HCT116 (cell line): Measurements from ENCODE around the gene NME2. TPM values are rescaled to one million over a fixed set of nuclear protein-coding genes. Genes with fewer than 3 reads are reported as not detected.

Experiments used
- ATAC-seq: fragments of 200-7000 bp; cut with Tn5 transposase; 2 replicates; pipeline ENCODE4 v1.9.1; 2020; ENCODE audit warnings: mild to moderate bottlenecking, moderate library complexity
- BruUV-seq: library from RNA; stranded (reverse); fragments of 400-500 nt; replicated peaks from 2 replicates; lab custom pipeline; 2021; lab: Mats Ljungman, UMichigan
- CTCF ChIA-PET: fragments of 300-600 bp; sonication (Branson Sonifier 250); formaldehyde crosslinking; loops from one replicate; lab custom pipeline; 2021; ENCODE audit warnings: antibody characterized with exemption; lab: Charles Lee
- POLR2A ChIA-PET: fragments of 300-600, 350-600 bp; sonication (Branson Sonifier 250); formaldehyde crosslinking; loops from one replicate; lab custom pipeline; 2021; ENCODE audit warnings: antibody characterized with exemption; lab: Charles Lee
- RAD21 ChIA-PET, 2 experiments: fragments of 300-600 bp; sonication (Branson Sonifier 250); formaldehyde crosslinking; loops; one replicate each; lab custom pipeline; 2023; ENCODE audit warnings: low total read pairs in 2 of 2; ENCODE audit not compliant: uncharacterized antibody in 2 of 2, unreplicated experiment in 2 of 2, low non-redundant PET in 1 of 2; lab: Charles Lee
- DNase-seq: peaks from one replicate; pipeline ENCODE4 v3.0.0-alpha.2; 2010; ENCODE audit warnings: low read depth, low spot score
- H2AFZ ChIP-seq: fragments of 200-600 bp; shearing (Covaris generic), sonication (generic); 2 replicates; pipeline ENCODE4 v1.6.1; 2017; ENCODE audit warnings: low read depth, mixed run types, mixed read lengths, antibody characterized with exemption, low read length; ENCODE audit not compliant: poor library complexity, severe bottlenecking
- H3K27ac ChIP-seq: 2 replicates; pipeline ENCODE4 v1.5.1; 2012; ENCODE audit warnings: low read depth, low read length
- H3K27me3 ChIP-seq: fragments of 200-600 bp; sonication (generic); 2 replicates; pipeline ENCODE4 v1.6.1; 2016; ENCODE audit warnings: mixed run types, low read length, mixed read lengths; ENCODE audit not compliant: insufficient read depth
- H3K36me3 ChIP-seq, 2 experiments: fragments of 200-500 bp in 1 of 2; fragments of 200-600 bp in 1 of 2; sonication (Bioruptor generic) in 1 of 2; sonication (generic) in 1 of 2; 2 replicates each; pipeline versions ENCODE4 v1.5.1 to v1.6.1; 2014 to 2016; ENCODE audit warnings: low read length in 2 of 2, inconsistent platforms in 1 of 2, mixed read lengths in 1 of 2, mixed run types in 1 of 2; ENCODE audit not compliant: insufficient read depth in 2 of 2, control insufficient read depth in 1 of 2
- H3K4me1 ChIP-seq, 2 experiments: fragments of 200-600 bp in 1 of 2; sonication (generic) in 1 of 2; 2 replicates each; pipeline versions ENCODE4 v1.5.1 to v1.6.1; 2012 to 2017; ENCODE audit warnings: low read length in 2 of 2, inconsistent platforms in 1 of 2, mild to moderate bottlenecking in 1 of 2, mixed read lengths in 1 of 2, mixed run types in 1 of 2, moderate library complexity in 1 of 2; ENCODE audit not compliant: insufficient read depth in 2 of 2, control insufficient read depth in 1 of 2
- H3K4me2 ChIP-seq: fragments of 200-600 bp; sonication (generic); 2 replicates; pipeline ENCODE4 v1.6.1; 2017; ENCODE audit warnings: mixed run types, low read length, mixed read lengths
- H3K4me3 ChIP-seq, 2 experiments: fragments of 200-600 bp in 1 of 2; sonication (generic) in 1 of 2; replicated peaks in 1 of 2; 2 replicates each; pipeline ENCODE4 v1.5.1; 2011 to 2016; ENCODE audit warnings: low read length in 2 of 2, control low read depth in 1 of 2, low read depth in 1 of 2, mild to moderate bottlenecking in 1 of 2, mixed read lengths in 1 of 2, mixed run types in 1 of 2
- H3K79me2 ChIP-seq: fragments of 200-600 bp; sonication (generic); 2 replicates; pipeline ENCODE4 v1.6.1; 2017; ENCODE audit warnings: mild to moderate bottlenecking, mixed run types, low read length, moderate library complexity, mixed read lengths; ENCODE audit not compliant: insufficient read depth
- H3K9ac ChIP-seq: fragments of 200-600 bp; sonication (generic); 2 replicates; pipeline ENCODE4 v1.6.1; 2016; ENCODE audit warnings: low read length, mixed read lengths
- H3K9me2 ChIP-seq: fragments of 200-600 bp; sonication (generic), shearing (Covaris generic); 2 replicates; pipeline ENCODE4 v1.6.1; 2017; ENCODE audit warnings: mixed run types, mild to moderate bottlenecking, moderate library complexity; ENCODE audit not compliant: insufficient read depth
- H3K9me3 ChIP-seq, 2 experiments: fragments of 200-500 bp in 1 of 2; fragments of 200-600 bp in 1 of 2; sonication (Bioruptor generic) in 1 of 2; sonication (generic) in 1 of 2; 2 replicates each; pipeline ENCODE4 v1.6.1; 2014 to 2017; ENCODE audit warnings: low read length in 2 of 2, mixed read lengths in 2 of 2, inconsistent platforms in 1 of 2, low read depth in 1 of 2, mild to moderate bottlenecking in 1 of 2, mixed run types in 1 of 2, moderate library complexity in 1 of 2; ENCODE audit not compliant: control insufficient read depth in 1 of 2, insufficient read depth in 1 of 2
- H4K20me1 ChIP-seq: fragments of 200-600 bp; sonication (generic), shearing (Covaris generic); 2 replicates; pipeline ENCODE4 v1.6.1; 2017; ENCODE audit warnings: mixed run types, mild to moderate bottlenecking, moderate library complexity; ENCODE audit not compliant: insufficient read depth
- CBX3 ChIP-seq: IDR thresholded peaks from 2 replicates; pipeline ENCODE4 v1.6.1; 2012; ENCODE audit warnings: low read depth
- ELF1 ChIP-seq: IDR thresholded peaks from 2 replicates; pipeline ENCODE4 v1.6.1; 2012; ENCODE audit warnings: low read depth, borderline replicate concordance
- POLR2A ChIP-seq: IDR thresholded peaks from 2 replicates; pipeline ENCODE4 v1.7.0; 2011; ENCODE audit warnings: borderline replicate concordance; ENCODE audit not compliant: insufficient read depth, insufficient read length; ENCODE audit errors: extremely low read depth
- SIN3A ChIP-seq: IDR thresholded peaks from 2 replicates; pipeline ENCODE4 v1.6.1; 2012; ENCODE audit warnings: low read depth
- SRF ChIP-seq: IDR thresholded peaks from 2 replicates; pipeline ENCODE4 v1.6.1; 2012; ENCODE audit warnings: low read depth
- TCF7L2 ChIP-seq: IDR thresholded peaks from 2 replicates; pipeline ENCODE4 v1.7.0; 2011; ENCODE audit warnings: borderline replicate concordance, inconsistent platforms; ENCODE audit not compliant: insufficient read depth, insufficient read length; ENCODE audit errors: extremely low read depth
- ZFX ChIP-seq: fragments of 450-650 bp; IDR thresholded peaks from 2 replicates; pipeline ENCODE4 v1.6.1; 2017
- intact Hi-C: fragments of 100-400 bp; cut with micrococcal nuclease; formaldehyde crosslinking; loops from 2 replicates; pipeline ENCODE4 v1.10.0; 2022
- total RNA-seq: library from RNA; stranded (reverse); gene quantifications from one replicate; pipeline ENCODE4 v1.2.1, GENCODE V29; 2021; ENCODE audit not compliant: unreplicated experiment
- TF ChIP-seq, protein P1 (sequence below): IDR thresholded peaks from 2 replicates; pipeline ENCODE4 v1.6.1; 2012
- TF ChIP-seq, protein P2 (sequence below): IDR thresholded peaks from 2 replicates; pipeline ENCODE4 v1.6.1; 2012; ENCODE audit warnings: low read depth
- TF ChIP-seq, protein P3 (sequence below): IDR thresholded peaks from 2 replicates; pipeline ENCODE4 v1.6.1; 2011; ENCODE audit warnings: mild to moderate bottlenecking, low read length, moderate library complexity; ENCODE audit not compliant: insufficient replicate concordance; ENCODE audit errors: extremely low read depth

Gene NME2
- total RNA-seq, 1 experiment from 2014 or later: 1,287 TPM

DNA sequence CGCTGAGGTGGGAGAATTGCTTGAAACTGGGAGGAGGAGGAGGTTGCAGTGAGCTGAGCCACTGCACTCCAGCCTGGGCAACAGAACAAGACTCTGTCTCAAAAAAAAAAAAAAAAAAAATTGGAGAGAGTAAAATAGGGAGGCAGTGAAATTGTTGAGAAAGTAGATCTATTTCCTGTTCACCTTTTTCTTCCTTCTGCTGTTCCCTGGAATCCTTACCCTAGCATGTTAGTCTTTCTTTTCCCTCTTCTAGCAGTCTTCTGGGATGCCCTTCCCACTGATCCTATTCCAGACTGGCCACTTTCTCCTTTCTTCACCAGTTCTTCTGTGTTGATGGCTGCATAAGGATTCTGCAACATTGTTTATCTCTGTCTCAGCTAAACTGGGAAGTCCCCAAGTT, 3.1 kb downstream of the NME2 start:
- ChIA-PET RAD21 (no interaction called here), POLR2A (interaction anchor here (0.6 kb wide), 1 partner anchor 17 kb away, joined by 3 read pairs; no protein-coding TSS in a partner anchor), CTCF (no interaction called here)
- Histone ChIP-seq H4K20me1 (peaks cover 30% of the 10 kb centered on the region; the same call in 1 of the 2 replicates), H3K9me2 (no peaks in the 10 kb centered on the region), H3K79me2 (peaks cover 57% of the 10 kb centered on the region), H3K9ac (no peak overlapping the region), H3K36me3 (peaks cover 50 to 53% of the 10 kb centered on the region in 2 experiments), H3K4me3 (no peak overlapping the region), H3K9me3 (no peaks in the 10 kb centered on the region), H3K27me3 (no peaks in the 10 kb centered on the region), H2AFZ (no peak overlapping the region), H3K4me1 (peaks cover 13 to 24% of the 10 kb centered on the region in 2 experiments; a peak in 3 of 4 replicates), H3K4me2 (no peak overlapping the region), H3K27ac (no peak overlapping the region)
- DNase-seq: no peak
- no peak for ATAC-seq
- no TSS peak for BruUV-seq
- intact Hi-C loops: loop anchor here (1.0 to 5.0 kb wide), 2 partner anchors 91 to 167 kb away; partner anchors contain the start of genes MBTD1 and UTP18
- no peak for TF ChIP-seq SRF
- TF ChIP-seq ZFX: no peak
- no peak for TF ChIP-seq ELF1
- TF ChIP-seq, protein P1, sequence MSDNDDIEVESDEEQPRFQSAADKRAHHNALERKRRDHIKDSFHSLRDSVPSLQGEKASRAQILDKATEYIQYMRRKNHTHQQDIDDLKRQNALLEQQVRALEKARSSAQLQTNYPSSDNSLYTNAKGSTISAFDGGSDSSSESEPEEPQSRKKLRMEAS: no peak
- no peak for TF ChIP-seq POLR2A
- TF ChIP-seq, protein P2, sequence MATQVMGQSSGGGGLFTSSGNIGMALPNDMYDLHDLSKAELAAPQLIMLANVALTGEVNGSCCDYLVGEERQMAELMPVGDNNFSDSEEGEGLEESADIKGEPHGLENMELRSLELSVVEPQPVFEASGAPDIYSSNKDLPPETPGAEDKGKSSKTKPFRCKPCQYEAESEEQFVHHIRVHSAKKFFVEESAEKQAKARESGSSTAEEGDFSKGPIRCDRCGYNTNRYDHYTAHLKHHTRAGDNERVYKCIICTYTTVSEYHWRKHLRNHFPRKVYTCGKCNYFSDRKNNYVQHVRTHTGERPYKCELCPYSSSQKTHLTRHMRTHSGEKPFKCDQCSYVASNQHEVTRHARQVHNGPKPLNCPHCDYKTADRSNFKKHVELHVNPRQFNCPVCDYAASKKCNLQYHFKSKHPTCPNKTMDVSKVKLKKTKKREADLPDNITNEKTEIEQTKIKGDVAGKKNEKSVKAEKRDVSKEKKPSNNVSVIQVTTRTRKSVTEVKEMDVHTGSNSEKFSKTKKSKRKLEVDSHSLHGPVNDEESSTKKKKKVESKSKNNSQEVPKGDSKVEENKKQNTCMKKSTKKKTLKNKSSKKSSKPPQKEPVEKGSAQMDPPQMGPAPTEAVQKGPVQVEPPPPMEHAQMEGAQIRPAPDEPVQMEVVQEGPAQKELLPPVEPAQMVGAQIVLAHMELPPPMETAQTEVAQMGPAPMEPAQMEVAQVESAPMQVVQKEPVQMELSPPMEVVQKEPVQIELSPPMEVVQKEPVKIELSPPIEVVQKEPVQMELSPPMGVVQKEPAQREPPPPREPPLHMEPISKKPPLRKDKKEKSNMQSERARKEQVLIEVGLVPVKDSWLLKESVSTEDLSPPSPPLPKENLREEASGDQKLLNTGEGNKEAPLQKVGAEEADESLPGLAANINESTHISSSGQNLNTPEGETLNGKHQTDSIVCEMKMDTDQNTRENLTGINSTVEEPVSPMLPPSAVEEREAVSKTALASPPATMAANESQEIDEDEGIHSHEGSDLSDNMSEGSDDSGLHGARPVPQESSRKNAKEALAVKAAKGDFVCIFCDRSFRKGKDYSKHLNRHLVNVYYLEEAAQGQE: no peak
- TF ChIP-seq, protein P3, sequence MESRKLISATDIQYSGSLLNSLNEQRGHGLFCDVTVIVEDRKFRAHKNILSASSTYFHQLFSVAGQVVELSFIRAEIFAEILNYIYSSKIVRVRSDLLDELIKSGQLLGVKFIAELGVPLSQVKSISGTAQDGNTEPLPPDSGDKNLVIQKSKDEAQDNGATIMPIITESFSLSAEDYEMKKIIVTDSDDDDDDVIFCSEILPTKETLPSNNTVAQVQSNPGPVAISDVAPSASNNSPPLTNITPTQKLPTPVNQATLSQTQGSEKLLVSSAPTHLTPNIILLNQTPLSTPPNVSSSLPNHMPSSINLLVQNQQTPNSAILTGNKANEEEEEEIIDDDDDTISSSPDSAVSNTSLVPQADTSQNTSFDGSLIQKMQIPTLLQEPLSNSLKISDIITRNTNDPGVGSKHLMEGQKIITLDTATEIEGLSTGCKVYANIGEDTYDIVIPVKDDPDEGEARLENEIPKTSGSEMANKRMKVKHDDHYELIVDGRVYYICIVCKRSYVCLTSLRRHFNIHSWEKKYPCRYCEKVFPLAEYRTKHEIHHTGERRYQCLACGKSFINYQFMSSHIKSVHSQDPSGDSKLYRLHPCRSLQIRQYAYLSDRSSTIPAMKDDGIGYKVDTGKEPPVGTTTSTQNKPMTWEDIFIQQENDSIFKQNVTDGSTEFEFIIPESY: no peak
- no peak for TF ChIP-seq CBX3
- TF ChIP-seq TCF7L2: no peak
- no peak for TF ChIP-seq SIN3A
